GM21526 (cell line): ENCODE results near the gene INPP5B.

ENCODE experiments used
- ATAC-seq: cut with Tn5 transposase; IDR thresholded peaks from one replicate; pipeline ENCODE4 v1.9.1; 2021; ENCODE audit warnings: moderate library complexity; ENCODE audit not compliant: unreplicated experiment, low FRiP score

Gene INPP5B

GRCh38 chr1:37845786-37846185 is 101.1 kb downstream of the INPP5B start:
- ATAC-seq, result no peak

GRCh38 chr1:37845049-37845646 is 101.7 kb downstream of the INPP5B start:
- ATAC-seq, result no peak

GRCh38 chr1:37844536-37844935 is 102.3 kb downstream of the INPP5B start:
- no peak for ATAC-seq

- ATAC-seq, result no peak
Observed at GRCh38 chr1:37841652-37842051, 105.2 kb downstream of the INPP5B start.

GRCh38 chr1:37840711-37841110 is 106.1 kb downstream of the INPP5B start:
- ATAC-seq, result no peak

GRCh38 chr1:37839676-37840075 is 107.2 kb downstream of the INPP5B start:
- no peak for ATAC-seq

- no peak for ATAC-seq
Observed at GRCh38 chr1:37836788-37837187, 110.1 kb downstream of the INPP5B start.

- ATAC-seq, result no peak
Observed at GRCh38 chr1:37831809-37832208, 115.0 kb downstream of the INPP5B start.

- ATAC-seq, result no peak
Observed at GRCh38 chr1:37831109-37831508, 115.7 kb downstream of the INPP5B start.

- no peak for ATAC-seq
Observed at GRCh38 chr1:37828410-37829074, 118.3 kb downstream of the INPP5B start.

GRCh38 chr1:37825506-37825905 is 121.3 kb downstream of the INPP5B start:
- ATAC-seq, result no peak

GRCh38 chr1:37824001-37824400 is 122.9 kb downstream of the INPP5B start:
- ATAC-seq, result no peak

- no peak for ATAC-seq
Observed at GRCh38 chr1:37822906-37823815, 123.7 kb downstream of the INPP5B start.

GRCh38 chr1:37821481-37821880 is 125.4 kb downstream of the INPP5B start:
- ATAC-seq, result no peak

GRCh38 chr1:37817481-37817880 is 129.4 kb downstream of the INPP5B start:
- no peak for ATAC-seq

GRCh38 chr1:37814252-37814651 is 132.6 kb downstream of the INPP5B start:
- ATAC-seq, result no peak

- no peak for ATAC-seq
Observed at GRCh38 chr1:37813529-37814145, 133.2 kb downstream of the INPP5B start.

- ATAC-seq, result peak; percentile 42
Observed at GRCh38 chr1:37811027-37811655, 135.7 kb downstream of the INPP5B start.
